HG03520 (cell line): ENCODE results near the gene XDH.
A peak's percentile ranks its signal among the peaks of the same experiment; 100 is the strongest.

Experiments used
- ATAC-seq: cut with Tn5 transposase; IDR thresholded peaks from one replicate; pipeline ENCODE4 v1.9.1; 2021; ENCODE audit warnings: mild to moderate bottlenecking, moderate library complexity; ENCODE audit not compliant: unreplicated experiment

The XDH gene

DNA sequence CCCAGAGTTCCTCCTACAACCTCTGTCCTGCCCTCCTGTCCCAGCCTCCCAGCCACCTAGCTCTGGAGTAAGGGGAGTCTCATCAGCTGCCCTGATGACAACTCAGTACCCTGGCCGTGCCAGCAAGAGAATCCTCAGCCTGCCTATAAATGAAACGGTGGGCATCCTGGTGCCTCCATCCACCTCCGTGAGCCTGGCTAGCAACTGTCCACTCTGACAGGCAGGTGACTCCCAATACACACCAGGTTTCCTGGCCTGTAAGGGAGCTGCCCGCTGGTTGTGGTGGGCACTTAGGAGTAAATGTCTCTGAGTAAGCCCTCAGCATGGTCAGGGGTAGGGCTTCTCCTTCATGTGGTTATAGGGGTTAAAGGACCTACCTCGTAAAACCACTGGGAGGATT is 81.5 kb downstream of the XDH start:
- ATAC-seq: no peak

DNA sequence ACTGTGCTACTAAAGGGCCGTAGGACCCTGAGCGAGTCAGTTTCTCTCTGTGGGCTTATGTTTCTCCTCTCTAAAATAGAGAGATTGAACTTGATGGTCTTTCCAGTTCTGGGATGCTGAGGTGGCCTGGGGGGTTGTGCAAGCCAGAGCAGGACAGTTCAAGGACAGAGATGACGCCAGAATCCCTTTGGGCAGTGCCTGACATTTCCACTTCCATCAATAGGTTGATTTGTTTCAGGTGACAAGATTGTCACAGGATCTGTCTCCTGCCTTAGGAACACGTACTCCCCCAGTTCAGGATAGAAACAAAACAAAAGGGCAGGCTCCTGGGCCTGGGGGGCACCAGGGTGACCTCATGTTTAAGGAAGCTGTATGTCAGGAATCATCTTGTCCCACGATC is 82.0 kb downstream of the XDH start:
- no peak for ATAC-seq

DNA sequence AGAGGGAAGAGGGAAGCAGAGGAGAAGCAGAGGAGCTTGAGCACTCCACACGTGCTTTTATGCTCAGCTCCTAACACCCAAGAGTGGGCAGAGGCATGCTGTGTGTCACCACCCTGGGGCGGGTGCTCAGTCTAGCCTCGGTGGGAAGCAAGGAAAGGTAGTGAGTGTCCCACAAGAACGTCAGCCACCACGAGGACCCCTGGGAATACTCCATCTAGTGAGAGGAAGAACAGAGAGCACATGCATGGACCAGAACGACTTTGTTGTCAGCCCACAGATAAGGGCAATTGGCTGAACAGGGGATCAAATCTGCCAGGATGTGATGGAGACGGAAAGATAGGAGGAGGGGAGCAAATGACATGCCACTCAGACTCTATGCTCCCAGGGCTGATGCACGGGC is 83.4 kb downstream of the XDH start:
- no peak for ATAC-seq

DNA sequence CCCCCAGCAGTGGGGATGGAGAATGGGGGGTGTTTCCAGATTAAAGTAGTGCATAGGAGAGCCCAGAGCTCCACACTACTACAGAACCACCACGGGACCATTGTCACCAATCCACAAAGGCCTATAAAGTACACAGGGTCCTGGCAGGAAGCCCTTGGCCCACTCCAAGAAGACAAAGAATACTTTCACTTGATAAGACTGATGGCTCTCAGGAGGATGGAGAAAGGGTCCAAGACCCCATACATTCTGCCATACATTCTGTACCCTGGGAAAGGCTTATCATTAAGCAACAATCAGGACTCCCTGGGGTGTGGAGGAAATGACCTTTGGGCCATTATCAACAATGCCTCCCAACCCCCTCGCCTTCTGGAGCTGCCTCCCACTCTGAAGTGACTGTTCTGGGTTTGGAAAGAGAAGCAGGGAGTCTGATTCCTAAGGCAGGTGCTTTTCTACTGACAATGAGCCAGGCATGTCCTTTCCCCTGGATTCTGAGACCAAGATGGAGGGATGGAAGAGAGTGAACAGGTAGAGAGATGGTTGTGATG is 85.4 kb downstream of the XDH start:
- no peak for ATAC-seq

DNA sequence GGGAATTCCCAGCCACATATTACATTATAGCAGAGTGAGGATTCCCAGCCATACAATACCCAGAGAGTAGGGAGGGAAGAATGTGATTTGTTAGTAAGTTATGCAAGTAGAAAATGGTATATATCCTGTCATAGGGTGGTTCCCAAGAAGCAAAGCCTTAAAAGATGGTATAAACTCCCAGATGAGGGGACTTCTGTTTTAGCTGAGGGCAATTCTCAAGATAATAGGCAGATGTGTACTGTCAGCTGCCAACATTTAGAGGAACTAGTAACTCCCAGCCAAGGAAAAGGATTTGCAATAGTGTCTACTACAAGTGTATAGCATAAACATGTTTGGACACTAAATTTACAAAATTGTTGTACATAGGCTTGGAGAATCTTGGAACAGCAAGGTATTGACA is 86.5 kb downstream of the XDH start:
- no peak for ATAC-seq

DNA sequence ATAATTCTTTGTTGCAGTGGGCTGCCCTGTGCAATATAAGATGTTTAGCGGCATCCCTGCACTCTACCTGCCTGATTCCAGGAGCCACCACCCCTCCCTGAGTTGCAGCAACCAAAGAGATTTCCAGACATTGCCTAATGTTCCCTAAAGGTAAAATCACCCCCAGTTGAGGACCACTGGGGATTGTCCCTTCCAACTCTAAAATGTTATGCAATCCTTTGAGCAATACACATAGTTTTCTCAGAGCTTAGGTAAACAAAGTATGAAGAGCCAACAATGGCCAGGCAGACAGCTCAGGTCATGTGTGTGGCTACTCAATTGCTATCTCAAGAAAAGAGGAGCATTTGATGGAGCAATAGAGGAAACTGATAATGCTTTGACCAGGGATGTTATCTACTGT is 87.0 kb downstream of the XDH start:
- no peak for ATAC-seq

DNA sequence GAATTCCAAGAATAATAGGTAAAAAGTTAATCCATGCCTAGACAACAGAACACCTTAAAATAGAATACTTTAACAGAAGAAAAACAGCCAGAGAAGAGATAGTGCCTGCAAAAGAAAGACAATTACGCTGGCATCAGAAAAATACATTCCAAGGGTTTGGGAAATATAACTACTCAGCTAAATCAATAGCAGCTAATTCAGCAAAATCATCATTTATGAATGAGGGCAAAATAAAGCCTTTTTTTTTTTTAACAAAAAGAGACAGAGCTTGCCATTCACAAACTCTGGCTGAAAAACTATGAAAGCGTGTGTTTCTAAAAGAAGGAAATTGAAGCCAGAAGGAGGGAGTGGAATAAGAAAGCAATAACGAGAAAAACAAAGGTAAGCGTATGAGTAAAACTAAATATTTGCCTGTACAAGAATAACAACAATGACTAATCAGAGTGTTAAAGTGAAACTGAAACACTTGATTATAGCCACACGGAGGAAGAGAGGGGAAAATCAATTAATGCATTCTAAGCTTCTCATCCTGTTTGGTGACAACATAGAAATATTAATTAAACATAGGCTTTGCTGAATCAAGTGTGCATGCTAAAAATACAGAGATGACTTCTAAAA is 90.4 kb downstream of the XDH start:
- ATAC-seq: peak; percentile 68

DNA sequence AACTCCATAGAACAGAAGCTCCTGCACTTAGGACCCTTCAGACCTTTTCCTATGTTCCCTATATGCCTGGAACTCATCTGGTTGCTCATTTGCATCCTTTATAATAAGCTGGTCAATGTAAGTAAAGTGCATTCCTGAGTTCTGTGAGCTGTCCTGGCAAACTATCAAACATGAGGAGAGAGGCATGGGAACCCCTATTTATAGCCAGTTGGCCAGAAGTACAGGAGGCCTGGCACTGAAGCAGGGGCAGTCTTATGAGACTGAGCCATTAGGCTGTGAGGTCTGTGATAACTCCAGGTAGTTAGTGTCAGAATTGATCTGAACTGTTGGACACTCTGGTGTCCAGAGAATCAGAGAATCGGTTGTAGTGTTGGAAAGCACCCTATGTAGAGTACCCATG is 92.2 kb downstream of the XDH start:
- ATAC-seq: no peak

DNA sequence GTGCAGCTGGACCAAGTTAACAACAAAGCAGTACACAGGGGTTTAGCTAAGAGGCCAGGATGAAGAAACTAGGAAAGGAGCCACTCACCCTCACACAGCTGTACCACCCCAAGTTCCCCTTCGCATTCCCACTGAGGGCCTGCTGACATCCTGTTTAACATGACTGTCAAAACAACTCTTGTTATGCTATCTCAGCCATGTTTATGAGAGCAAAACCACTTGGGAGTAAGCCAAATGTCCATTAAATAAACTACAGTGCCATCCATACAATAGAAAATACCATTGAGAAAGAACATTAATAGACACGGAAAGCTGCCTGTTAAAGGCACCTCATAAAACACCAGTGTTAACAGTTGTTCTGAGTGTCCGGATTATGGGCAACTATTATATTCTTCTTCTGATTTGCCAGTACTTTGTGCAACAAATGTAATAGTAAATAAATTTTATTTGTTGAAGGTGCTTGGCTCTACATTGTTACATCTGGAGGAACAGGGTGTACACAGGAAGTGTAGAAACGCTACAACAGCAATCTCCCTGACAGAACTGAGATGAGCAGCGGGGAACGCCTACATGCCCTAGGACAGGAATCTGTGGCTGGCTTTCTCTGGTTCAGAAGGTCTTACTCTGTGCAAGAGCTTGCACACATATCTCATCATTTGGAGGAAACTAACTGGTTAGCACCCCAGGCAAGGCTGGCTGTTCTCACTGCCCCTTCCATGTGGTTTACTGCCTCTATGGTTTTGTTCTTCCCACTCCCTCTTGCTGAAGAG is 95.0 kb downstream of the XDH start:
- ATAC-seq: peak; percentile 67

DNA sequence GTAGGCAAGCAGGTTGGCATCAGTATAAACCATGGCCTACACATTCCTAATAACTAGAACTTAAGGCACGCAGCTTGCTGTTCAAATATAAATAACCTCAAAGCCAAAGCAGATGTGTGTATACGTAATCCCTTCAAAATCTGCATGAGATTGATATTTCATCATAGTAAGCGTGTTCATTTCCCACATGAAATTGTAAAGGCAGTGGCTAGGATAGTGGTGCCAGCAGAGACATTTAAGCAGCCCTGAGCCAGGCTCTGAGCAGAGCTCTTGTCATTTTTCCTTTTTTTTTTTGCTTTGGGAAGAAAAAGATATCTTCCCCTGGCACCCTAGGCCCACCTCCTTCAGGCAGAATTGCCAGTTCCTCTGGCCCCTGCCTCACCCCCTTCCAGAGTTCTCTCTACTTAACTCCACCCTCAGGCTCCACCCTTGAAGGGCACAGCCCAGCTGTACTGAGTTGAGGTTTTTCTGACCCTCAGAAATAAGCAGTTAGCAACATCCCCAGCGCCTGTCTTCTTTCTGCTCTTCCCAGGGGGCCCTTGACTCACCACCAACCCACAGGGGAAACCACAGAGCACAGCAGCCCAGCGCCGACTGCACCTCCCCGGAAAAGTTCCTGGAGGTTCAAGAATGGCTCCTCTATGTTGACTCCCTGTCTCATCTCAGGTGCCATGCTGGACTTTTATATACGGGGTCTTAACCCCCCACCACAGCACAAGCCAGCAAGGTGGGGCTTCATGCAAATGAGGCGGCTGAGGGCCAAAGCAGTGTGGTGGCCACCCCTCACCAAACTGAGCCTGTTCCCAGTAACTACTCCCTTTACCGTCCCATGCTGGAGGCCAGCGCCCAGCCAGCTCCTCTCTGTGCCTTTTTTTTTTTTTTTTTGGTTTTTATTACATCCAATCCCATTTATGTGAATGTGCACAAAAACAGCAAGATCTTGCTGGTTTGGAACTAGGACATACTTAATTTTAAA is 95.9 kb downstream of the XDH start:
- peak; percentile 48 for ATAC-seq

DNA sequence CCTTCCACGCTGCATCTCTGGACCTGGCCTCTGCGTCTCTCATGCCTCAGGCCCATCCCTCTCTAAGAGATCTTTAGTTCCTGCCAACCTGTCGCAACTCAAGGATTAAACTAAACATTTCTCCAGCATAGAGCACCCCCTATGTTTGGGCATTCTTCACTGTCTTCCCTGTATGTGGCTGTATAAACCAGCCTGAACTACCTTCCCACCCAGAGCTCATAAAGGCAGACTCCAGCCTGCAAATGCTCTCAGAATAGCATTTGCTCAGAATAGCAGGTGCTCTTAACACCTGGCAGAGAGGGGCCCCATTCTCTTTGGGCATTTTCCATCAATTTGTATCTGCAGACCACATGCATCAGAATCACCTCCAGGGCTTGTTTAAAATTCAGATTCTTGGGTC is 97.1 kb downstream of the XDH start:
- no peak for ATAC-seq

DNA sequence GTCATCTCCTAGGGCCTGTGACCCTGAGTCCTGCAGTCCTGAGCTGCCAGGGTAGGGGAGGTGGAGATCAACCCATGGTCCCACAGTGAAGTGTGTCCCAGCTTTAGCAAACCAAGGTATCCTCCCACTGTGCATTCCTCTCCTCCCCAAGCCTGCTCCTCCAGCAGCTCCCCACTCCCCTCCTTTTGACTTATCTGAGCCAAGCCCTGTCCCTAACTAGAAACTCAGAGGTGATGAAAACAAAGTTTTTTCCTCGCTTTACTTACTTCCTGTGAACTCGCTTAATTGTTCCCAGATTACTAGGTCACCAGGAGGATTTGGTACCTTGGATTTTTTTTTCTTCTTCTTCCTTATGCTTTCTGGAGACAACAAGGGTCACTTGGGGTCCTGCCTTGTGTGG is 99.8 kb downstream of the XDH start:
- no peak for ATAC-seq

DNA sequence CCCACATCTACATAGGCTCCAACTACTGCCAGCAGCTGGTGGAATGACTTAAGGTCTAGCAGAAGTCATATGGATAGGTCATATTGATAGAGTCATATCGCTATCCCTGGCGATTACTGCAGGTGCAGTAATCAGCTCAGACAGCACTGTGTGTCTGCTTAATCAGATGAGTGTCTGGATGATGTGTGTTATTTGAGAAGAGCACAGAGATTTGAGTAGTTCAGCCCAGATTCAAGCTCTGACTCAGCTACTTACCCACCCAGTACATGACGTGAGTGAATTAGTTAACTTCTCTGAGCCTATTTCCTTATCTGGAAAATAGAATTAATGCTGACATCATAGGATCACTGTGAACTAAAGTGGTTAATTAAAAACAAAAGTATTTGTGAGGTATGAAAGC is 101.6 kb downstream of the XDH start:
- ATAC-seq: no peak

DNA sequence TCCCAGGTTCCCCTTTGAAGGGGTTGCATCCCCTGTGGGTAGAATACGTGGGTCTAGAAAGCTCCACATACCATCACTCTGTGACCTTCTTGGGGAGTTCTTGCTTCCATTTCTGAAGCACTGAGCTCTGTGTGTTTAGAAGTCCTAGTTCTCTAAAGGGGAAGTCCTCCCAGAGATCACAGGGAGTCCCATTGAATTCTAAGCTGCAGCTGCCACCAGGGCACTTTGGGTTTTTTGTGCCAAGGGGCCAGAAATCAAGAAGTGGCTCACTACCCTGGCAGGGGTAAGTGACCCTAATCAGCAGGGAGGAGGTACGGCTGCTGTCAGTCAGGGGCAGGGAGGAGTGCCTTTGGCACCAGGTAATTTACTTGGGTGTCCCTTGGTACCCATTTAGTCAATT is 109.7 kb downstream of the XDH start:
- ATAC-seq: no peak

DNA sequence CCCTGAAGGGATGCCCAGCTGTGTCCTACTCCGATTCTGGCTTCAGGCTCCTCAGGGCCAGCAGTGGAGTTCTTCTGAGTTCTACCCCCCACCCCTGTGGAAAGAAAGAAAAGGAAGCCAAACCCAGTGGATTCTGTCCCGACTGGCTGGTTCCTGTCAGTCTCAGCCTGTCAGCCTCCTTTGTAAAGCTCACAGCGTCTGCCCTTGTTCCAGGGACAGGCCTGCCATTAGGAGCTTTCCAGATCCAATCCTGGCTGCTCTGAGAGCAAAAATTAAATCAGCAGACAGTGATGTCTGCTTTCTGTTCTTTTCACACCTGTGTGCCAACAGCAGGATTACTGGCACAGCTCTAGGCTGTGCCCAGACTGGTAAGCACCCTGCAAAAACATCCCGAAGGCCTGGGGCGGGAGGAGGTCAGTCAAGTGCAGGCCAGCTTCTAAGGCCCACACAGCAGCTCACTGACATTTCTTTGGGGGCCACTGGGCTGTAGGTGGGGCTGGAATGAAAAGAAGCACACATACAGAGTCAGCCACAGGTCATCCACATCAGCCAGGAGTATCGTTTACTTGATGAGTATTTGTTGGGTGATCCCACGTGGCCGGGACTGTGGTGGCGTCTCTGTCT is 111.5 kb downstream of the XDH start:
- no peak for ATAC-seq

DNA sequence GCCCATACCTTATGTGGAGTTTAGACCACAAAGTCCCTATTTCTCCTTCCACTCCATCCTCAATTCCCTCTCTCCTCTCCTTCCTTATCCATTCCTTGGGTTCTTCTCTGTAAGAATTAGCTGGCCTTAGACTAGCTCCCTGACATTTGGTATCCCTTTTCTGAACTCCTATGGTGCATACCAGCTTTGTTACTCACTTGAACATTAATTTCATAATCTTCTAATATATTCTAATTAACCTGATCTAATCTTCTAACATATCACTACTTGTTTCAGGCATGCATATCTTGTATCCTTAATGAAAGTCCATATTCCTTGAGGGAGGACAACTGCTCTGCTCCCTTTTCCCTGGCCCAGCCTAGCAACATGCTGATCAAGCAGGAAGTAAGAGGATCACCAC is 114.2 kb downstream of the XDH start:
- no peak for ATAC-seq

DNA sequence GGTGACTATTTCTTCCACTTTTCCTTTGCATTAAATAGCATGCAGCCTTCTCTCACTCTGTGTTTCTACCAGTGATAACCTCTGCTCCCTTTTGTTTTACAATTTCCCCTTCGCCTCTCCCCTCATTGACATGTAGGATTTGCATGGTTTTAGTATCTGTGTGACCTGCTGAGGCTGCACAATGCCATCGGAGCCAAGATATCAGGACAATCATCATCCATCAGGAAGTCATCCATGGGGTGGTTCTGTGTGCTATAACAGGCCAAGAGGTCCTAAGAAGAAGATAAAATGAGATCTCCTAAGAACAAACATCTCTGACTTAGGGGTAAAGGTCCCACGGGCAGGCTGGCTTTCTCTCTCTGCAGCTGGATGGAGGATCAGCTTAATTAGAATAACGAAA is 115.0 kb downstream of the XDH start:
- ATAC-seq: no peak

DNA sequence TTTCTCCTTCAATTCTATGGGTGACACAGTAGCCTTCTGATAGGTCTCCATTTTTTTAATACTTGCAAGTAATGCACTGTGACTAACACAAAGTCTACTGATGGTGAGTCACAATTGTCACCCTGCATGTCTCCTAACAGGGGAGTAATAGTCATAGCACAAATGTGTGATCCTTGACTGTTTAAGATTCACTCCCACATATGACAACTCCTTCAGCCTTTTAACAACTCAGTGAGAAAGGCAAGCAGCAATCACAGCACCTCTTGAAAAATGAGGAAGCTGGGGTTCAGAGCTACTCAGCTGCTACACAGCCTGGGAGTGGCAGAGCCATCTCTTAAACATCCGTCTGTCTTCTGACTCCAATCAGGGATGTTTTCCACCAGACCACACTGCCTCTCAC is 116.8 kb downstream of the XDH start:
- ATAC-seq: no peak

DNA sequence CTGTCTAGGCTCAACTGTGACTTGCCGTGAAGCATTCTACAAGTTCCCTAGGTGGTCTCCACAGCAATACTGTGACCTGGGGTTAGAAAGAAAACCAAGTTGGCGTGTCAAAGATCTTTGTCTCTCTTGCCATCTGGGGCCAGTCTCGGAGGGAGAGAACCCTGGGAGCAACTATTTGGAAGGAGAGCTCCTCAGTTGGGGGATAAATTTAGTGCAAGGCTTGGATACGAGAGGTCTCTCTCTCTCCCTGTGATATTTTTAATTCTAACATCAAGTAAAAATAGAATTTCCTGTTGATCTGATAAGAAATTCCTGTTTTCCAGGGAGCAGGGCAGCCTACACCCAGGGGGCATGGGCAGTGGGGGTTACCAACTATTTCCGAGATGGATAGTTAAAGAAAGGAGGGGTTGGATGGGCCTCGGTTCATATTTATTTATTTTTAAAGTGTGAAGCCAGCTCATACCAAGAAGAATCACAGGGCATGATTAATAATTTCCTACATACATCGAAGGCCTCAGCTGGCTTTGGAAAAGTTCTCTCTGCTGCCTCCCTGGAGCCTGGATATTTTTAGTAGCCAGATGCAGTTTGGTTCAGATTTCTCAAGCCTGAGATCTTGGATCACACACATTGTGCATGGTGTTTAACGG is 117.8 kb downstream of the XDH start:
- ATAC-seq: no peak

DNA sequence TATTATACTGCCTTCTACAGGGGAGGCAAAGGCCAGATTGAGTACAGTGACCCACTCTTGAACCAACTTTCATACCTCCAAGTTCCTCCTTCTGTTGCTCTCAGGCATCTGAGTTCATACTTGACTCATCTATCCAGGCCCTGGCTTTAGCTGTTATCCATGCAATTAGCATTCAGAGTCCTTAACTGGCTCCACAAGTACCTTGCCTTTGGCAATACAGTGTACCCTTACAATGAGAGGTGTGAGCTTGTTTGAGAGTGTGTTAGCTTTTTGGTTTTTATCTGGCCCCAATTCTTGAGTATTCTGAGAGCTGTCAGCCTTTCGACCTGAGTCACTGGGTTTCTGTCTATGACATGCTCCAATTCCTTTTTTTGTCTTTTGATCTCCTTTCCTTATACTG is 120.3 kb downstream of the XDH start:
- no peak for ATAC-seq

DNA sequence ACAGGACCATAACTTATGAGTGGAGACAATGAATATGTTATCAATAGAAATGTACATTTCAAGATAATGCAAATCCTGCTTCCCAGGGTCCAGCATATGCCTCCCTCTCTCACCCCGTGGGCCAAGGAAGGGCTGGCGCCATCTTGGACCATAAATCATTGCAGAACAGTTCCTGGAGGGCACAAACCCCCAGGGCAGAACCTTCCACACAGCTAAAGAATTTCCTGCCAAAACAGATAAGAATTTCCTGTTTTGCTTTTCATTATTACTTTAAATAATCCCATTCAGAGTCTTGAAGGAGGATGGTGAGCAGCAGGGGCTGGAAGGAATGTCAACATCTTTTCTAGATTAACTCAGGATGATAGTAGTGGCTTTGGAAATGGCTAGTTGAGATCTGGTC is 126.9 kb downstream of the XDH start:
- ATAC-seq: no peak
